NCI-H187 (cell line): ENCODE results near the gene MED13L.

ENCODE experiments used
- DNase-seq, 2 experiments: peaks; one replicate each; lab custom pipeline; 2025; lab: John Stamatoyannopoulos, UW

Gene MED13L

GRCh38 chr12:116210762-116211161 lies 66.7 kb downstream of the MED13L start:
- no peak for DNase-seq

- DNase-seq = no peak
These were observed 67.4 kb downstream of the MED13L start for GRCh38 chr12:116210131-116210530.

GRCh38 chr12:116209503-116209902 lies 68.0 kb downstream of the MED13L start:
- no peak for DNase-seq

GRCh38 chr12:116207274-116207673 lies 70.2 kb downstream of the MED13L start:
- DNase-seq = no peak

GRCh38 chr12:116206828-116207227 lies 70.7 kb downstream of the MED13L start:
- no peak for DNase-seq

- DNase-seq = no peak
These were observed 72.7 kb downstream of the MED13L start for GRCh38 chr12:116204785-116205184.

- DNase-seq = no peak
These were observed 73.3 kb downstream of the MED13L start for GRCh38 chr12:116204169-116204568.

- DNase-seq = no peak
These were observed 74.6 kb downstream of the MED13L start for GRCh38 chr12:116202940-116203339.

- DNase-seq = no peak
These were observed 75.1 kb downstream of the MED13L start for GRCh38 chr12:116202433-116202832.

GRCh38 chr12:116201908-116202307 lies 75.6 kb downstream of the MED13L start:
- no peak for DNase-seq

- no peak for DNase-seq
These were observed 76.1 kb downstream of the MED13L start for GRCh38 chr12:116201359-116201758.

- no peak for DNase-seq
These were observed 76.7 kb downstream of the MED13L start for GRCh38 chr12:116200812-116201211.

- no peak for DNase-seq
These were observed 78.3 kb downstream of the MED13L start for GRCh38 chr12:116199160-116199706.

- DNase-seq = no peak
These were observed 80.5 kb downstream of the MED13L start for GRCh38 chr12:116196752-116197718.

- no peak for DNase-seq
These were observed 81.3 kb downstream of the MED13L start for GRCh38 chr12:116196226-116196625.

GRCh38 chr12:116194935-116195431 lies 82.5 kb downstream of the MED13L start:
- no peak for DNase-seq

- no peak for DNase-seq
These were observed 87.8 kb downstream of the MED13L start for GRCh38 chr12:116189692-116190091.

- no peak for DNase-seq
These were observed 88.9 kb downstream of the MED13L start for GRCh38 chr12:116188581-116188980.

- DNase-seq = no peak
These were observed 90.4 kb downstream of the MED13L start for GRCh38 chr12:116187151-116187511.

GRCh38 chr12:116186482-116187150 lies 90.9 kb downstream of the MED13L start:
- DNase-seq = no peak

GRCh38 chr12:116184763-116185162 lies 92.7 kb downstream of the MED13L start:
- no peak for DNase-seq

- DNase-seq = no peak
These were observed 93.8 kb downstream of the MED13L start for GRCh38 chr12:116183741-116184141.
